Progenitor cell of endocrine pancreas (in vitro differentiated cells): Measurements from ENCODE around the gene TMEM88. TPM values are rescaled to one million over a fixed set of nuclear protein-coding genes. Genes with fewer than 3 reads are reported as not detected.
"Not testable (repeated sequence)": the region's sequence is repeated elsewhere in the genome, so short reads cannot be mapped to it uniquely, and the experiment has no call there.

ENCODE experiments used
- DNase-seq: peaks from one replicate; pipeline ENCODE4 v3.0.0; 2021; ENCODE audit warnings: low spot score; ENCODE audit not compliant: unreplicated experiment
- H3K27ac Mint-ChIP-seq: 2 replicates; pipeline ENCODE4 v1.8.0; 2021; ENCODE audit warnings: mild to moderate bottlenecking, moderate library complexity, mixed read lengths
- H3K27me3 Mint-ChIP-seq: 2 replicates; pipeline ENCODE4 v1.8.0; 2021; ENCODE audit warnings: mixed read lengths
- H3K36me3 Mint-ChIP-seq: 2 replicates; pipeline ENCODE4 v1.8.0; 2022; ENCODE audit warnings: mixed read lengths; ENCODE audit not compliant: insufficient read depth
- H3K4me1 Mint-ChIP-seq: 2 replicates; pipeline ENCODE4 v1.8.0; 2021; ENCODE audit warnings: low read depth, mixed read lengths
- H3K4me3 Mint-ChIP-seq: 2 replicates; pipeline ENCODE4 v1.8.0; 2021; ENCODE audit warnings: low read depth, mild to moderate bottlenecking, moderate library complexity, mixed read lengths
- H3K9me3 Mint-ChIP-seq: 2 replicates; pipeline ENCODE4 v1.8.0; 2021; ENCODE audit warnings: low read depth, mixed read lengths
- long read RNA-seq: library from polyadenylated mRNA; unstranded; transcript quantifications from one replicate; pipeline ENCODE4 v2.0.0, GENCODE V29; 2020
- total RNA-seq: library from RNA; stranded (reverse); gene quantifications from 2 replicates; pipeline ENCODE4 v1.2.1, GENCODE V29; 2021
- TF ChIP-seq, protein P1 (sequence below): fragments of 200-600 bp; sonication (generic); IDR thresholded peaks from one replicate; pipeline ENCODE4 v1.5.0; 2021; ENCODE audit warnings: antibody characterized with exemption, mild to moderate bottlenecking; ENCODE audit not compliant: unreplicated experiment

TMEM88 gene, protein sequence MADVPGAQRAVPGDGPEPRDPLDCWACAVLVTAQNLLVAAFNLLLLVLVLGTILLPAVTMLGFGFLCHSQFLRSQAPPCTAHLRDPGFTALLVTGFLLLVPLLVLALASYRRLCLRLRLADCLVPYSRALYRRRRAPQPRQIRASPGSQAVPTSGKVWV
- 11.3 and 15.8 TPM in 2 replicates for total RNA-seq
- long read RNA-seq: 0 reads

DNA sequence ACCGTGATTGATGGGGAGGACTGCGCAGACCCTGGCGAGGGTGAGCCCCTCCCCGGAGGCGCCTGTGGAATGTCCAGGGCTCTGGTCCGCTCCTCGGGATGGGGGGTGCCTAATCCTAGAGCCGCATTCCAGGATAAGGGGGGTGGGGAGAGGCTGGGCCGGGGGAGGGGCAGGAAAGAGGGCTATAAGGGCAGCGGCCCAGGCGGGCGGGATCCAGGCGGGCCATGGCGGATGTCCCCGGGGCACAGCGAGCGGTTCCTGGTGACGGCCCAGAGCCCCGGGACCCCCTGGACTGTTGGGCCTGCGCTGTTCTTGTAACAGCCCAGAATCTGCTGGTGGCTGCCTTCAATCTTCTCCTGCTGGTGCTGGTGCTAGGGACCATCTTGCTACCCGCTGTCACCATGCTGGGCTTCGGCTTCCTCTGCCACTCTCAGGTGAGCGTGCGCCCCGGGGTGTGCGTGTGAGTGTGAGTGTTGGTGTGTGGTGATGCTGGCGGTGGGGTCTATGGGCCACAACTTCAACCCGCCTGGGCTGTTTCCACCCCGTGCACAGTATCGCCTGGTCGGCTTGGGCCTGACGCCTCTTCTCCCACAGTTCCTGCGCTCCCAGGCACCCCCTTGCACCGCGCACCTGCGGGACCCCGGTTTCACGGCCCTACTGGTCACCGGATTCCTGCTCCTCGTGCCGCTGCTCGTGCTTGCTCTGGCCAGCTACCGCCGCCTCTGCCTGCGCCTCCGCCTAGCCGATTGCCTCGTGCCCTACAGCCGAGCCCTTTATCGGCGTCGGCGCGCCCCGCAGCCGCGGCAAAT is at the start of gene TMEM88:
TMEM88 (plus strand) TSS at position 216 of the 809 bp plus-strand sequence; CDS start at position 225, 9 bp downstream.
- Mint-ChIP-seq H3K9me3 (no peaks in the 10 kb centered on the region), H3K27ac (peak within 1 kb of the TSS; percentile 89), H3K27me3 (no peaks in the 10 kb centered on the region), H3K4me1 (peaks cover 6% of the 10 kb centered on the region), H3K4me3 (no peak within 1 kb of the TSS), H3K36me3 (peaks cover 26% of the 10 kb centered on the region)
- TF ChIP-seq, protein P1, sequence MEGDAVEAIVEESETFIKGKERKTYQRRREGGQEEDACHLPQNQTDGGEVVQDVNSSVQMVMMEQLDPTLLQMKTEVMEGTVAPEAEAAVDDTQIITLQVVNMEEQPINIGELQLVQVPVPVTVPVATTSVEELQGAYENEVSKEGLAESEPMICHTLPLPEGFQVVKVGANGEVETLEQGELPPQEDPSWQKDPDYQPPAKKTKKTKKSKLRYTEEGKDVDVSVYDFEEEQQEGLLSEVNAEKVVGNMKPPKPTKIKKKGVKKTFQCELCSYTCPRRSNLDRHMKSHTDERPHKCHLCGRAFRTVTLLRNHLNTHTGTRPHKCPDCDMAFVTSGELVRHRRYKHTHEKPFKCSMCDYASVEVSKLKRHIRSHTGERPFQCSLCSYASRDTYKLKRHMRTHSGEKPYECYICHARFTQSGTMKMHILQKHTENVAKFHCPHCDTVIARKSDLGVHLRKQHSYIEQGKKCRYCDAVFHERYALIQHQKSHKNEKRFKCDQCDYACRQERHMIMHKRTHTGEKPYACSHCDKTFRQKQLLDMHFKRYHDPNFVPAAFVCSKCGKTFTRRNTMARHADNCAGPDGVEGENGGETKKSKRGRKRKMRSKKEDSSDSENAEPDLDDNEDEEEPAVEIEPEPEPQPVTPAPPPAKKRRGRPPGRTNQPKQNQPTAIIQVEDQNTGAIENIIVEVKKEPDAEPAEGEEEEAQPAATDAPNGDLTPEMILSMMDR: no peak
- no peak for DNase-seq

DNA sequence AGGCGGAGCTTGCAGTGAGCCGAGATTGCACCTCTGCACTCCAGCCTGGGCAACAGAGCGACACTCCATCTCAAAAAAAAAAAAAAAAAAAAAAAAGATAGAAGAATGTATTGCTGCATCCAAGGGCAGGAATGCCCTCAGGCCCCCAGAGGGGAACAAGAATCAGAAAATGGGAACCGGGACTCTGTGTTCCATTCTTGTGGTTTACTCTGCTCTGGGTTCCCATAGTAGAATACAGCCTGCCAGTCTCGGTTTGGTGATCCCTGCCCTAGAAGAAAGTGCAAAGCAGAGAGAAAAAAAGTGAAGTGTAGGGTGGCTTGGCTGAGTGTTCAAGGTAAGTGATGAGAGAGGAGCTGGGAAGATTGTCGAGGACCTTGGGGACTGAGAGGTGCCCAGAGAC is 48.3 kb upstream of the TMEM88 start:
- Mint-ChIP-seq H3K9me3 (no peaks in the 10 kb centered on the region), H3K36me3 (no peaks in the 10 kb centered on the region), H3K4me1 (peaks cover 5% of the 10 kb centered on the region), H3K27me3 (peaks cover 43% of the 10 kb centered on the region), H3K4me3 (no peak overlapping the region), H3K27ac (no peak overlapping the region)
- DNase-seq: no peak
- TF ChIP-seq, protein P1: no peak

DNA sequence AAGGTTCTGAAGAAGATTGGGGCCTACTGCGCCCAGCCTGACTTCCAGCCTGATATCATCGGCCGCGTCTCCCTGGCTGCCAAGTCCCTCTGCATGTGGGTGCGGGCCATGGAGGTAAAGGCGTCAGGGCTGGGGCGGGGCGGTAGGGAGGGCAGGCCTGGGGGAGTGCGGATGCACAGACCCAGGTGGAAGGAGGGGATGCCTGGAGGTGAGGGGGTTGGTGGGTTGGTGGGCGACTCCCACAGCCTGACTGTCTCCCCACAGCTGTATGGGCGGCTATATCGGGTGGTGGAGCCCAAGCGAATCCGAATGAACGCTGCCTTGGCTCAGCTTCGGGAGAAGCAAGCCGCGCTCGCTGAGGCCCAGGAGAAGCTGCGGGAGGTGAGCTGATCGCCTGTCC is 47.7 kb upstream of the TMEM88 start:
- no peak overlapping the region for H3K27ac Mint-ChIP-seq
- TF ChIP-seq, protein P1: no peak
- no peak for DNase-seq
- H3K9me3 Mint-ChIP-seq: no peaks in the 10 kb centered on the region
- no peak overlapping the region for H3K4me3 Mint-ChIP-seq
- H3K36me3 Mint-ChIP-seq: no peaks in the 10 kb centered on the region
- H3K4me1 Mint-ChIP-seq: peaks cover 5% of the 10 kb centered on the region
- H3K27me3 Mint-ChIP-seq: peaks cover 37% of the 10 kb centered on the region

DNA sequence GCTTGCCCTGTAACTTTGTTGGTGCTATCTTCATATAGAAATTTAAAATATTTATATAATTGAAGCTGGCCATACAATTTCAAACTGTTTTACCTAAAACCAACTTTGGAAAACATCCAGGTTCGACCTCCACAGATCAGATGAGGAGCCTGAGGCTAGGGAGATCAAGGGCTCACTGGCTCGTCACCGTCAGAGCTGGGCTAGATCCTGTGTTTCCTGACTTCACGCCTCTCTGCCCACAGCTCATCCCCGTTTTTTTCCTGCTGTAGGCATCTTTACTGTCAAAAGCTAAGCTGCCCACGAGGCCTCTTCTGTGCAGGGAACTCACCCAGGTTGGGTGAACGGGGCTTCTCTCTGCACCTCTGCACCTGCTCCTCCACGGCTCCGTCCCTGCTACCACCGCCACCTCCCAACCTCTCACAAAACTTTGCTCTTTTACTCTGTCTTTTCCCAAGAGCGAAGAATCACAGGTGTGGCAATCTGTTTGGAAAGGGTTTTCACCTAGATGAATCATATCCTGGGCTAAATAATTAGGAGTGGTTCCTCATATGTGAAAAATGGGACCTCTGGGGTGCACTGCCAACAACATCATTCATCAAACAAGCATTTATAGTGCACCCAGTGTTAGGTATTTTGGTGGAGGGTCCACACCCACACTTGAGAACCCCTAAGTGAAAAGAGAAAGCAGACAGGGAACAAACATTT is 45.6 kb upstream of the TMEM88 start:
- H3K27me3 Mint-ChIP-seq: peaks cover 27% of the 10 kb centered on the region
- DNase-seq: no peak
- H3K4me3 Mint-ChIP-seq: no peak overlapping the region
- H3K36me3 Mint-ChIP-seq: no peaks in the 10 kb centered on the region
- no peak overlapping the region for H3K27ac Mint-ChIP-seq
- H3K4me1 Mint-ChIP-seq: peaks cover 5% of the 10 kb centered on the region
- TF ChIP-seq, protein P1: no peak
- H3K9me3 Mint-ChIP-seq: no peaks in the 10 kb centered on the region

DNA sequence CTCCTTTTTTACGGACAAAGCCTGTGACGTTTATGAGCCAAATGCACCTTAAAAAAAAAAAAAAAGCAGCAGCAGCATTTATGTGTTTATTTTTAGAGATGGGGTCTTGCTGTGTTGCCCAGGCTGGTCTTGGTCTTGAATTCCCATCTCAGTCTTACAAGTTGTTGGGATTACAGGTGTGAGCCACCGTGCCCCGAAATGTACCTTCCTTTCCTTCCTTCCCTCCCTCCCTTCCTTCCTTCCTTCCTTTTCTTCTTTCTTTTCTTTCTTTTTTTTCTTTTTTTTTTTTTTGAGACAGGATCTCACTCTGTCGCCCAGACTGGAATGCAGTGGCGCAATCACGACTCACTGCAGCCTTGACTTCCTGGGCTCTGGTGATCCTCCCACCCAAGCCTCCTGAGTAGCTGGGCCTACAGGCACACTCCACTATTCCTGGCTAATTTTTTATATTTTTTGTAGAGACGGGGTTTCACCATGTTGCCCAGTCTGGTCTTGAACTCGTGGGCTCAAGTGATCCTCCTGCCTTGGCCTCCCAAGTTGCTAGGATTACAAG is 45.0 kb upstream of the TMEM88 start:
- not testable (repeated sequence) for DNase-seq, H3K4me3 Mint-ChIP-seq, H3K36me3 Mint-ChIP-seq, H3K4me1 Mint-ChIP-seq, H3K9me3 Mint-ChIP-seq, H3K27ac Mint-ChIP-seq
- H3K27me3 Mint-ChIP-seq: peaks cover 26% of the 10 kb centered on the region
